DMS53 (cell line): Measurements from ENCODE around the gene IBA57.

Experiments used
- DNase-seq: peaks from one replicate; lab custom pipeline; 2025; lab: John Stamatoyannopoulos, UW

The IBA57 gene

DNA sequence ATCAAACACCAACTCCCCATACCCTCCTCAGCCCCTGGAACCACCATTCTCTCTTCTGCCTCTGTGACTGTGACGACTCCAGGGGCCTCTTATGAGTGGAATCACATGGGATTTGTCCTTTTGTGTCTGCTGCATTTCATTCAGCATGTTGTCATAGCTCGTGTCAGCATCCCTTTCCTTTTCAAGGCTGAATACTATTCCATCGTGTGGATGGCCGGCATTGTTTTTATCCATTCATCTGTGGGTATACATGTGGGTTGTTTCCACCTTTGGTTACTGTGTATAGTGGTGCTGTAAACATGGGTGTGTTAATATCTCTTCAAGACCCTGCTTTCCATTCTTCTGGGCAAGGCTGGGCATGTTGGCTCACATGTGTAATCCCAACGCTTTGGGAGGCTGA, 25.2 kb downstream of the IBA57 start:
- no peak for DNase-seq

DNA sequence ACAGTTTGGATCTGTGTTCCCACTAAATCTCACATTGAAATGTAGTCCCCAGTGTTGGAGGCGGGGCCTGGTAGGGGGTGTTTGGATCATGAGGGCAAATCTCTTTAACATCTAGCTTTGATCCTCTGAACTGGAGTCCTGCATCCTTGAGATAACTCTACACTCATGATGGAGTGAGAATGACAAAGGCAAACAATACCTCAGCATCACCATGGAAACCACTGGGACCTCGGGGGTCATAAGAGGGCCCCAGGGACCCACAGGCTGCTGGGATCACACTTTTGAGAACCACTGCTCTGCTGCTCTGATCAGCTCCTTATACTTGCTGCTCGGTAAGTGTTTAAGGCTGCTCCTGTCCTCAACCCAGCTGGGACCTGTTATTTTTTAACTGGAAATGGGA, 28.8 kb downstream of the IBA57 start:
- no peak for DNase-seq

DNA sequence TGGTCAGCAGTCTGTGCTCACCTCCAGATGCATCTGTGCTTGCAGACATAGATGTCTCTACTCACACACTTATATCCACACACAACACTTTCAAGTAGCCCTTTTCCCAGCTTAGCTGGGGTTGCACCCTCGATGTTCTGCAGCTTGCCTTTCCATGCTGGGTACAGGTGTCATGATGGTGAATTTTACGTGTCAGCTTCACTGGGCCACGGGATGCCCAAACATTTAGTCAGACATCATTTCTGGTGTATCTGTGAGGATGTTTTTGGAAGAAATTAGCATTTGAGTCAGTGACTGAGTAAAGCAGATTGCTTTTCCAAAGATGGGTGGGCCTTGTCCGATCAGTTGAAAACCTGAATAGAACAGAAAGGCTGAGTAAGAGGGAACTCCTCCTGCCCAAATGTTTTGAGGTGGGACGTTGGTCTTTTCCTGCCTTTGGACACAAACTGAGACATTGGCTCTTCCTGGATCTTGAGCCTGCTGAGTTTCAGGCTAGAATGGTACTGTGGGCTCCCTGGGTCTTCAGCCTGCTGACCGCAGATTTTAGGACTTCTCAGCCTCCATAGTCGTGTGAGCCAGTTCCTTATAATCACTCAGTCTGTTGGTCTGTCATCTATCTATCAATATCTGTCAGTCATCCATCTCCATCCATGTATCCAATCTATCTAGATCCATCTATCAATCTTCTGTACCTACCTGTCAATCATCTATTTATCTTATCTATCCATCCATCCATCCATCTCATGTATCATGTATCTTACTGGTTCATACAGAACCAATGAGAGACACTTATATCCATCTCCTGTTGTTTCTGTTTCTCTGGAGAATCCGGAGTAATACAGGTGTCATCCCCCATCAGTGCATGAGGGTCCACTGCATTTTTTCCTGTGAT, 29.6 kb downstream of the IBA57 start:
- DNase-seq: no peak

DNA sequence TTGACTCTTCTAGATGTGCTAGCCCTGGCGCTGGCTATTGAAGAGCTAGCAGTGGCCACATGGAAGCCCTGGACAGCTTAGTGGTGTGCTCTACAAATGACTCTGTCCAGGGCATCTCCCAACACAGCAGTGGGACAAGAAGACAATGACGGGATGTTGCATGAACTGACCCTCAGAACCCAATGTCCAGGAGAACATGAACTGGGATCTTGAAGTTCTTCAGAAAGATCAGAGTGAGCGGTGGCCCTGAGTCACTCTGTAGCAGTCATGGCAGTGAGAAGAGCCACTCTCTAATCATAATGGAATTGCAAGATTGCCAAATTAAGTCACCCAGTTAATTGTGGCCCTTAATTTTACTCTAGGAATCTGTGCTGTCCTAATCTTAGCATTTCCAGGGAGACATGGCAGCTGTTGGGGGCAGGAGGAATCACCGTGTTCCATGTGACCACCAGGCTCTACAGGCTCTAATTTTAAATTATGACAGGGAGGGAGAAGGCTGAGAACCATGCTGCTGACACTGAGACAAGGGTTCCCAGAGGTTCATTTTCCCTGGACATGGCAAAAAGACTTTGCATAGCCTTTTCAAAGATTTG, 32.0 kb downstream of the IBA57 start:
- no peak for DNase-seq

DNA sequence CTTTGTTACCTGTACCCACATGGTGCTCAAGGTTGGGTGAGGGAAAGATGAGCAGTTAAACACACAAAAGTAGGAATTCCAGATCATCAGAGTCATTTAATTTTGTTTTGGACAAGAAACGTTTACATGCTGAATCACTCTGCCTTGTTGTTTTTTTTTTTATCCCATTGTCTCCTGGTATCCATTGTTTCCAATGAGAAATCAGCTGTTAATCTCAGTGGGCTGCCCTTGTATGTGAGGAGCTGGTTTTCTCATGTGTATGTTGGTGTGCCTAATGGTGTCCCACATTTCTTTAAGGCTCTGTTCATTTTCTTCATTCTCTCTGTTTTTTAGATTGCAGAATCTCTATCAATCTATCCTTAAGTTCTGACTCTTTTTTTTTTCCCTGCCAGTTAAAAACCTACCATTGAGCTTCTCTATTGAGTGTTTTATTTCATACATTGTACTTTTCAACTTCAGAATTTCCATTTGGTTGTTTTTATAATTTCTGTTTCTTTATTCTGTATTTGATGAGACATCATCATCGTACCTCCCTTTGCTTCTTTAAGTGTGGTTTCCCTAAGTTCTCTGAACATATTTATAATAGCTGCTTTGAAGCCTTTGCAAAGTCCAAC, 33.5 kb downstream of the IBA57 start:
- peak; percentile 41 for DNase-seq

DNA sequence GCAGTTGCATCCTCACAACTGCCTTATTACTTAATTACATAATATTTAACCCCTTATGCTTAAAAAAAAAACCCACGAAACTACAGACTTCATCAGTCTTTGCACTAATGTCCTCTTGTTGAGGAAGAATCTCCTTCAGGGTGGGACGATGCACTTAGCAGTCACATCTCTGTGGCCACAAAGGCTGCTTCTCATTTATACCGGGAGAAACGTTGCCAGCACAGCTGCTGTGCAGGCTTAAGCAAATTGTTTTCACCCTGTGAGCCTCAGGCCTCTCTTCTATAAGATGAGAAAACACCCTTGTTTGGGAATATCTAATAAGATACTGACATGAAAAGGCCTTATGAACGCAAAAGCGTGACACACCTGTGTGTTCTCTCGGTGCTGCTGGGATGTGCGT, 39.4 kb downstream of the IBA57 start:
- no peak for DNase-seq

DNA sequence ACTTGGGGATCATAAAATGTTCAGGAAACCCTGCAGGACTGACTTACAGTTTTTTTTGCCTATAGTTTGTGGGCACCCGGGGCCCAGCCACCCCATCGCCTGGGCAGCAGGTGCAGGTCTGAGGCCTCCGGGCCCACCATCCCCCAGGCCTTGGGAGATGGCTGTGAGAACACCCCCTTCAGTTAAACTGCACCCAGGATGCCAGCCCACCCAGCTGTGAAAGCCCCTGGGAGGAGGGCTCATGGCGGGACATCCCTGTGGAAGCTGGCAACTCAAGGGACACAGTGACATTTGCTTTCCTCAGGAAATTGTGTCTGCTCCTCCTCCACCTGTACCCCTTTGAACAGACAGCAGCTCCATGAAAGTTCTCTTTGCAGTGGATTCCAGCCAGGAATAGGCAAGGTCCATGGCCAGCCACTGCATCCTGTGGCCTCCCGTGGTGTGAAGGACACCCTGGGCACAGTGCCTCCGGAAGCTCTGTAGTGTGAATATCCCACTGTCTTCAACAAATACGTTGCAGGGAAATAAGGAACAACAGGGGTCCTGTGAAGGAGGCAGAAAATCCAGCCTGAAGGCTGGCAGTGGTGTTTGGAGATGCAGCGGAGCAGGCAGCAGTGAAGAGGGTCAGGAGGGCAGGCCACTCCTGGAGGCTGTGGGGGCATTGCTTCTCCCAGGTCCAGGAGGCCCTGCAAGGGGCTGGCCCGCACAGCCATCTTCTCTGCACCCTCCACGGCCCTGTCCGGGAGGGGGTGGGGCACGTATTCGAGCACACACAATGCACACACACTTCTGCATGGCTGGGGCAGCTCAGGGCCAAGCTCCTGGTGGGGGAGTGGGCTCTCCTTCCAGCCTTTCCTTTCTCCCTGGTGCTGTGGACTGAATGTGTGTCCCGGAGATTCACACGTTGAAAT, 40.2 kb downstream of the IBA57 start:
- DNase-seq: peak; percentile 31

DNA sequence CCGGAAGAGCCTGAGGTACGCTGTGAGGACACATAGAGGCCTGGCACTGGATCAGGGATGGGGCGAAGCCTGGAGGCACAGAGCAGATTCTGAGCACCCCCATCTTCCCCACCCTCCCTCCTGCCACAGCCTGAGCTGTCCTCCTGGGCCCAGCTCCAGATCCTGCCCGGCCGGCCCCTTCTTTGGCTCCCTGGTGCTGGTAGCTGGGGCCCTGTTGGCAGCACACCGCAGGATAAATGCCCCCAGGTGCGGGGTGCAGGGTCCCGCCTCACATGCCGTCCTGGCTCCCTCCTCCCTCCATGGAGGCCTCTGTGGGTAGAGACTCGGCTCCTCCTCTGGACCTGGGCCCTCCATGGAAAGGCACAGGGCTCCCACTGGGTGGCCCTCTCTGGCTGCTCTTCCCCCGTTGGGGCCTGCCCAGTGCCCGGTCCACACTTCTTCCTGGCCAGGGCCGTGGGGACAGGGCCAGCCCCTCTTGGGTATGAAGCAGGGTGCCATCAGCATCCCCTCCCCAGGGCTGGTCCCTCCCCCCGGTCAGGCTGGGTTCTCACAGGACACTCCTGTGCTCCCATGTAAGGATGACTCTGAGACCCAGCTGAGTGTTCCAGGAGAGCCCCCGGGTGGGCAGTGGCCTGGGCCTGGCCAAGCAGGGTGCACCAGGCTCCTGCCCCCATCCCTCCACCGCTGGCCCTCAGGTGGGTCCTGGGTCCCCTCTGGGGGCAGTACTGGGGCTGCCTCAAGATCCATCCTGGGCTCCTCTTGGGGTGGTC, 41.2 kb downstream of the IBA57 start:
- DNase-seq: no peak

DNA sequence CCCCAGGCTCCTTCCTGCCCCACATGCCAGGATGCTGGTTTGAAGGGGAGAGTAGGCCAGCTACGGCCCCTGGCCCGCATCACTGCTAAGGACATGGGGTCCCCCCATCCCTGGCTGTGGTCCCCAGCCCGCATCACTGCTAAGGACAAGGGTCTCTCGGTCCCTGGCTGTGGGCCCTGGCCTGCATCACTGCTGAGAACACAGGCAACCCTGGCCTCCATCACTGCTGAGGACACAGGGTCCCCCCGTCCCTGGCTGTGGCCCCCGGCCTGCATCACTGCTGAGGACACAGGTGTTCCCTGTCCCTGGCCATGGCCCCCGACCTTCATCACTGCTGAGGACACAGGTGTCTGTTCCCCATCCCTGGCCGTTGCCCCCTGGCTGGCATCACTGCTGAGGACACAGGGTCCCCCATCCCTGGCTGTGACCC, 41.8 kb downstream of the IBA57 start:
- DNase-seq: no peak

DNA sequence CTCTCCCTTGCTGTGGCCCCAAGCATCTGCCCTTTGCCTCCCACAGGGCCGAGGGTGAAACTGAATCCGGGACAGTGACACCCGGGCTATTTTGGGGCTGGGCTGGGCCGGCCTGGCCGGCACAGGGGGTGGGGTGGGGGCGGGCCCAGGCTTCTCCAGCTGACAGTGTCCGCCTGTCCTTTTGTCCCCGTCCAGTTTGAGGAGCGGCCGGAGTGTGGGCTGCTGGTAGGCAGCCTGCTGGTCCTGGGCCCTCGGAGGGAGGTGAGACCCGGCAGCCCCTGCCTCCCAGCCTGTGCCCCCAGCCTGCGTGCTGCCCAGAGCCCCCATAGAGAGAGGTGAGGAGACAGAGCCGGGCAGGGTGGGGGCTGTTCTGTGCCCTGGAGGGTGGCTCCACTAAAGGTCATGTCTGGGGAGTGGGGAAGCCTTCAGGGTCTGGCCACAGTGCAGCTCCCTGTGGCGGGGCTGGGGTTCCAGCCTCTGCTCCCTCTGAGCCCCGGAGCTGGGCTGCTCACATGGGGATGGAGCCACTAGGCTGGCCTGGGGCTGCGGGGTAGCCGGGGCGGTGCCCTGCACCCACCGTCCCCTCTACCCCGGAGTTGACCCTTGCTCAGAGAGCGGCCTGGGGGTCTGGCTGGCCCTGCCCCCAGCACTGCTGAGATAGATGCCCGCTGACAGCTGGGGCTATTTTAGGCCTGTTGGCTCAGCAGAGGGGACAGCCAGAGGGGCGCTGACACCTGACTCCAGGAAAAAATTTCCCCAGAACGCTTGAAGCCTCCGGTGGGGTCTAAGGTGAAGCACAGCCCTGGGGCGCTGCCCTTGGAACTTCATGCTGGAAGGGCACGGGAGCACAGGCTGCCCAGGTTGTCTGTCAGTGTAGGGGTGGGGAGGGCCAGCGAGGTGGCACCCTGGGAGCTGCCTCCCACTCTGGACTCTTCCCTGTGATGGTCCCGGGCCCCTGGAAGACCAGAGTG, 42.5 kb downstream of the IBA57 start, which contains the start of gene OBSCN:
TSS of gene OBSCN (plus strand) at position 194 of the 971 bp plus-strand sequence. CDS start 3,740 bp downstream, outside the sequence.
- no peak for DNase-seq

DNA sequence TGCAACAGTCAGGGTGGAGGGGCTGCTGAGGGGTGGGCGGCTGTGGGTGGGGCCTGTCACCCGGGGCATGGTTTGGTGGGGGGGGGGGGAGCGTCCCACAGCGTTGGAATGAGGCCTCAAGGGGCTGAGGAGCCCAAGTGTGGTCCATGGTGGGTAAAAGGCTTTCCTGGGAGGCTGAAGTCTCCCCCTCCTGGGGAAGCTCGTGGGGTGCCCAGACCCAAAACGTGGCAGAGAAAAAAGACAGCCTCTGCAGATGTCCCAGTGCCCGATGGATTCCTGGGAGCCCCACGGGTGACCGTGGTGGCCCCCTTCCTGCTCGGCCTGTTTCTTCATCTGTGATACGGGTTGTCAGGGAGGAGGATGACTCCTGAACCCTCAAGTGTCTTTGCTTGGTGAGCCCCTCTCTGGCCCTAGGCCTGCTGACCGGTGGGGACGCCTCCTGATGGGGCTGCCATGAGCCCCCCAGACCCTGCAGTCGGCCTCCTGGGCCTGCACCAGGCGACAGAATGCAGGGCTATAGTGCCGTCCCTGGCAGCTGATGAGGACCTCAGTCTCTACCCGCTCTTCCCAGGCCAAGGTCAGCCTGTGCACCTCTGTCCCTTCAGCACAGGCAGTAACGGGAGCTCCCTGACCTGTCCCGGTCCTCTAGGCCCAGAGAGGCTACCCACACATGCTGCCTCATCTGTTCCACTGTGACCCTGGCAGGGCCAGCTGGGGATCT, 43.4 kb downstream of the IBA57 start:
- no peak for DNase-seq

DNA sequence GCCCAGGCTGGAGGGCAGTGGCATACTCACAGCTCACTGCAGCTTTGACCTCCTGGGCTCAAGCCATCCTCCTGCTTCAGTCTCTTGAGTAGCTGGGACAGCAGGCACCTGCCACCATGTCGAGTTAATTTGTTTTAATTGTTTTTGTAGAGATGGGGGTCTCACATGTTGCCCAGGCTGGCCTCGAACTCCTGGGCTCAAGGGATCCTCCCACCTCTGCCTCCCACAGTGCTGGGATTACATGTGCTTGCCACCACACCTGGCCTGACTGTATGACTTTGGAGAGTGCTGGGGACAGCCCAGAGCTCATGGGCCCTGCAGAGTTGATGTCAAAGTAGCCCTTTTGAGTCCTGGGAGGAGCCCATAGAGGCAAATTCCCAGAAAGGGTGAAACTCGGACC, 44.1 kb downstream of the IBA57 start:
- DNase-seq: no peak

DNA sequence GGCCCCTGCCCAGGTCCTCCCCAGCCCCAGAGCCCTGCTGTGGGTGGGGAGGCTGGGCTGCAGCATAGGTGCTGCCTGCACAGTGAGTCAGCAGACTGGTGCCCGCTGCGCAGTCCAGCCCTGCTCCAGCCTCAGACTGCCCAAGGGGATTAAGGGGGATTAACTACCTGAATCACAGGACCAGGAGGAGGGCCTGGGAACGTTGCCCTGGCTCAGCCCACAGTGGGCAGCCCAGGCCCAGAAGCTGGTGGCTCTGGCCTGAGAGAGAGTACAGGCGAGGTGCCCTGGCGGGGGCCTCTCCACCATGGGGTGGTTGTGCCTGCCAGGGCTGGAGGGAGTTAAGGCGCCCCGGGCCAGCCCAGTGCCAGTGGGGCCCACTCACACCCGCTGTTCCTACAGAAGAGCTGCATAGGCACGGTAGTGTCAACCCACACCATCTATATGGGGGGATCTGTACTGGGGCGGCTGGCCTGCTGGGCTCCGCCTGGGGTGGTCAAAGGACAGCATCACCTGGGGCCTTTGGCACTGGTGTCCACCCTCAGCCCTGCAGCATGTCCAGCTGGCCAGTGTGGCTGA, 44.6 kb downstream of the IBA57 start:
- DNase-seq: peak; percentile 29

DNA sequence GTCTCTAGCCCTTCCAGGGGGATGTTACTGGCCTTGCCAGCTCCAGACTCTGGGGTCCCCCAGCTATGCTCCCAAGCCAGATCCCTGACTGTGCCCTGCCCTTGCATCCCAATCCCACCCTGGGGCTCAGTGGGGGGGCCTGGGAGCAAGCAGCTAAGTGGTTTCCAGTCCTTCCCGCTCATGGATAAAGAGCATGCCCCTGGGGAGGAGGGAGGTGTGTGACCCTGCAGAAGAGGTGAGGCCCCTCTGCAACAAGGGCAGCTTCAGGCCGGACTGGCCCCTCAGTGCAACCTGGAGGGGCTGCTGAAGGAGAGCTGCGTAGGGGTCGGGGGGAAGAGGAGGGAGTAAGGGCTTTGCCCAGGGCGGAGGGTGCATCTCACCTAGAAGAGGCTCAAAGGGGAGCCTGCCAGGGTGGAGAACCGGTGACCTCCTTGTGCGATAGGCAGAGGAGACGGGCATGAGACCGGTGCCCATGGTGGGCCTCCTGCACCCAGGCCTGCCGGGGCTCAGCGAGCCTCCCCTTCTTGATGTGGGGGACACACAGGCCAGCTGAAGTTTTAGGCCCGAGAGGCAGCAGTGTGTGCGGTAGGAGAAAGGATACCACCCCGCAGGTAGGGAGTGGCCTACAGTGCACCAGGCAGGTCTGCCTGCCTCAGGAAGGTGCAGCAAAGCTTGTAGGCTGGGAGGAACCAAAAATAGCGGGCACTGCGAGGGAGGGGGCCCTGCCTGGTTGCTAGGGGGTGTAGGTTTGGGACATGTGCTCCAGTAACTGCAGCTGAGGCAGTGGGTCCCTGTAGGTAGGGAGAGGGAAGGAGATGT, 45.3 kb downstream of the IBA57 start:
- DNase-seq: no peak

DNA sequence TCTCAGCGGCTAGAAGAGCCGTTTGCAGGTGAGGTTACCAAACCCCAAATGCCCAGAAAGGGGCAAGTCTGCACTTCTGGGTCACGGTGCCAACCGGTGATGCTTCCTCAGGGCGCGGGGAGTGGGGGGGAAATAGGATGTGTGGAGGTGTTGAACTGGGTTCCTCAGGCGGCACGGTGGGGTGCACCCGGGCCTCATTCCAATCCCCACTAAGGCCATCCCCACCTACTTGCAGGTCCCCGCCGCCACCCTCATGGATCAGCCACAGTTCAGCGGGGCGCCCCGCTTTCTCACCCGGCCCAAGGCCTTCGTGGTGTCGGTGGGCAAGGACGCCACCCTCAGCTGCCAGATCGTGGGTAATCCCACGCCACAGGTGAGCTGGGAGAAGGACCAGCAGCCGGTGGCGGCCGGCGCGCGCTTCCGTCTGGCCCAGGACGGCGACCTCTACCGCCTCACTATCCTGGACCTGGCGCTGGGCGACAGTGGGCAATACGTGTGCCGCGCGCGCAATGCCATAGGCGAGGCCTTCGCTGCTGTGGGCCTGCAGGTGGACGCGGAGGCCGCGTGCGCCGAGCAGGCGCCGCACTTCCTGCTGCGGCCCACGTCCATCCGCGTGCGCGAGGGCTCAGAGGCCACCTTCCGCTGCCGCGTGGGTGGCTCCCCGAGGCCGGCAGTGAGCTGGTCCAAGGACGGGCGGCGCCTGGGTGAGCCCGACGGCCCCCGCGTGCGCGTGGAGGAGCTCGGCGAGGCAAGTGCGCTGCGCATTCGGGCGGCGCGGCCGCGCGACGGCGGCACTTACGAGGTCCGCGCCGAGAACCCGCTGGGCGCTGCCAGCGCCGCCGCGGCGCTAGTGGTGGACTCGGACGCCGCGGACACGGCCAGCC, 46.2 kb downstream of the IBA57 start:
- DNase-seq: no peak

DNA sequence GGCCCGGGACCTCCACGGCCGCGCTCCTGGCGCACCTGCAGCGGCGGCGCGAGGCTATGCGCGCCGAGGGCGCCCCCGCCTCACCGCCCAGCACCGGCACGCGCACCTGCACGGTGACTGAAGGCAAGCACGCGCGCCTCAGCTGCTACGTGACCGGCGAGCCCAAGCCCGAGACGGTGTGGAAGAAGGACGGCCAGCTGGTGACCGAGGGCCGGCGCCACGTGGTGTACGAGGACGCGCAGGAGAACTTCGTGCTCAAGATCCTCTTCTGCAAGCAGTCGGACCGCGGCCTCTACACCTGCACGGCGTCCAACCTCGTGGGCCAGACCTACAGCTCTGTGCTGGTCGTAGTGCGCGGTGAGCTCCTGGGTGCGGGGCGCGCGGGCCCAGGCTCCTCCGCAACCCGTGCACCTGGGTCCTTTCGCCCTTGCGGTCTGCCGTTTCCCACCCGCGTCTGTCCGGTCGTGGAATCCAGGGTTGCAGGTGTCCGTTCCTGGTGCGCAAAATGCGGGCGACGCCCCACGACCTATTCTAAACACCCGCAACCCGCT, 46.9 kb downstream of the IBA57 start:
- peak; percentile 76 for DNase-seq
